DMS 273 (cell line): ENCODE results near the gene CLDN5.

ENCODE experiments used
- DNase-seq: peaks from one replicate; lab custom pipeline; 2025; ENCODE audit not compliant: unreplicated experiment; lab: John Stamatoyannopoulos, UW

The CLDN5 gene

DNA sequence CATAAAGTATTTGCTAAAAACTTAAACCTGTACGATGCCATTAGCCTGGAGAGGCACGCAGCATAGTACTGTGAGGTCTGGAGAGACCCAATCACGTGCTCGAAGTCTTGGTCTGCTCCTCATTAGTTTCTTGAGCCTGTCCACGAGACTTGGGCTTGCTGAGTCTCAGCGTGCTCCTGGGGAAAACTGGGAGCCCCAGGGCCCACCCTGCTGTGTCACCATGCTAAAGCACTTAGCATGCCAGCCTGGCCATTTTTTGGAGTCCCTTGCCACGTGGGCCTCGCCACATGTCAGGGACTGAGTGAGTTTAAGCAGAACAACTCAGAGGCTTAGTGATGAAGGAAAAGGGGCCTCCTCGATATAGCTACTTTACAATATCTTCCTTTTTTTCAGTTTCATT lies 41.9 kb downstream of the CLDN5 start:
- no peak for DNase-seq

DNA sequence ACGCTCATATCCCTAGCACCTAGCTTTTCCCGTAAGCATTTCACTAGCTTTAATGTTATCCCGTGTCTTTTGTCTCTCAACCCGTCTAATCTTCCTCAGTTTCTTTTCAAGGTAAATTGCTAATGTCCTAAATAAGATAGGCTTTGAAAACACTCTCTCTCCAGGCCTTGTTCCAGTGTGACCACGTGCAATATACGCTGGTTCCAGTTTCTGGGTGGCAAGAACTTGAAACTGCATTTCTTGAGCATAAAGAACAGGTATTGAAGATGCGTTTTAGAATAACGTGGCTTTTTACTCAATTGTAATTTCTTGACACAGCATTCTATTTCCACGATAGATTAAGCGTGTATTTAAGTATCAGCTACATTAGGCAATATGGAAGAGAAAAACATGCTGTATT lies 43.4 kb downstream of the CLDN5 start:
- DNase-seq, result no peak

GRCh38 chr22:19480173-19480568 lies 44.0 kb downstream of the CLDN5 start:
- peak; percentile 25 for DNase-seq

- peak; percentile 96 for DNase-seq
These were observed 44.6 kb downstream of the CLDN5 start, which contains the start of gene CDC45 for GRCh38 chr22:19479355-19480172. CDC45 (plus strand) TSS chr22:19479920; CDS start chr22:19479969, 49 bp downstream.

DNA sequence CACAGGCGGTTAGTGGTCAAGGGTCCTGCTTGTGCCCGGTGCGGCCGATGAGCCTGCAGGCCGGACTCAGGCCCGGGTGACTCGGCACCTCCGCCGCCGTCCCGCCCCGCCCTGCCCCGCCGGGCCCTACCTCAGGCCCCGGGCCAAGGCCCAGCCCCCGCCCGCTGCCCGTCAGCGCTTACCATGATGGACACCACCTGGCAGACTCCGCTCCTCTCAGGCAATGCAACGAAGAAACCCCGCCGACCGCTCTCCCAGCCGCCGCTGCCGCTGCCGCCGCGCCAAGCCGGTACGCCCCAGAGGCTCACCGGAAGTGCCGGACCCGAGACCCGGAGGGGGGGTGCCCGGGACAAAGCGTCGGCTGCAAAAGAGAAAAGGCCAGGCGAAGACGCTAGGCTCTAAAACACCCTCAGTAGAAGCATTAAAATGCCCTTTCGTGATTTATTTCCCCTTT lies 45.3 kb downstream of the CLDN5 start, which contains the start of gene UFD1:
UFD1 (minus strand) TSS at position 293 of the 454 bp plus-strand sequence; CDS start at position 185, 108 bp downstream.
- DNase-seq, result peak; percentile 87

DNA sequence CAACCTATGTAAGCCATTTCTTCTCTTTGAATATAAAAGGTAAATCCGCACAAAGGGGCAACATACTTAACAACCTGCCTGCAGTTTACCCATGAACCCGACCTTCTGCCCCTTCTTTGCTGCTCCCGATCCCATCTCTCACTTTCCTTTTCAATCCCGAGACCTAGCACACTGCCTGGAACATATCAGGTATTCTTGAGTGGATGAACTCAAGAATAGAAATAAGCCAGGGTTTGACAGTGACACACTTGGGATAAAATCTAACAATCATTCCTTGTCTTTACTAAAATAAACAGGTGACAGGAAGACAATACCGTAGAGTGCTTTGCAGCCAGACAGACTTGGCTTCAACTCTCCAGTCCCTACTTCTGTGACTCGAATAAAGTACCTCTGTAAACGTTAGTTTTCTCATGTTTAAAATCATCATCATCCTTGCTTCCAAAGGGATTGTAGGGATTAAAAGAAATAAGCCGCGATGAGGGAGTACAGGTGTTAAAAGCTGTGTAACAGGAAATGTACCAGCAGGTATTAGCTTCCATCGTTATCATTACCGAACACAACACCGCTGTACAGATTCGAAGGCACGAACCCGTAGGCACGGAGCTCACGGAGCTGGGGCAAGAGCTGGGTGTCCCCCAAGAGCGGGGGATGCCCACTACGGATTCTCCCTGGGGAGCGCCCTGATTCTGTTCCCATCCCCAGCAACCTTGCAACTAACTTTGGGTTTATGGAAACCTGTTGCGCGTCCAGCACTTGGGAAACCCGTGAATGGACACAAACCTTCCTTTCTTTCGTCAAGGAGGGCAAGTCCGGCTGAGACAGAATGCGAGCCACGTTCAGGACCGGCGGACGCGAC lies 45.9 kb downstream of the CLDN5 start:
- DNase-seq, result peak; percentile 28

DNA sequence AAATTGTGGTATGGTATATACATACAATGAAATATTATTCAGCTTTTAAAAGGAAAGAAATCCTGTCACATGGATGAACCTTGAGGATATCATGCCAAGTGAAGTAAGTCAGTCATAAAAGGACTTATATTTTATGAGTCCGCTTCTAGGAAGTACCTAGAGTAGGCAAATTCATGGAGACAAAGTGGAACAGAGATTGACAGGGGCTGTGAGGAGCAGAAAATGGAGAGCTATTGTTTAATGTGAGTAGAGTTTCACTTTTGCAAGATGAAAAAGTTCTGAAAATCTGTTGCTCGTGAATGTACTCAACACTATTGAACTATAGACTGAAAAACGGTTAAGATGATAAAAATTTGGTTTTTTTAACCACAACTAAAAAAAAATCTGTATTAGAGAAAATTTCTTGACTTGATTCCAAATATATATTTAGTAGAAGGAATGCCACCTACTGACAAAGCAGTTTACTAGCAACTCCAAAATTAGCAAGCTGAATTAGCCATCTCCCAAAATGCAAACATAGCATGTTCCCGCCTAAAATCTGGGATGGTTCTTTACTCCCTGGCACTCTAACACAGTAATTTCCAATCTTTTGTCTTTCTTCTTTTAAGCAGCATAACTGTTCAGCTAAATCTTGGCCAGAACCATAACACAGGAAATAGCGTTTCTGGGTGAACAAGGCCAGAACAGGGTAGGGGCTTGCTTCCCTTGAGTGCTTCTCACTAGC lies 46.7 kb downstream of the CLDN5 start:
- DNase-seq, result no peak

GRCh38 chr22:19476023-19476422 lies 48.2 kb downstream of the CLDN5 start:
- DNase-seq, result no peak

- DNase-seq, result peak; percentile 11
These were observed 50.6 kb downstream of the CLDN5 start for GRCh38 chr22:19473578-19473977.
